HCT116 (cell line): ENCODE results near the gene TDRD9. TPM values are rescaled to one million over a fixed set of nuclear protein-coding genes. Genes with fewer than 3 reads are reported as not detected.

Experiments used
- ATAC-seq: fragments of 200-7000 bp; cut with Tn5 transposase; 2 replicates; pipeline ENCODE4 v1.9.1; 2020; ENCODE audit warnings: mild to moderate bottlenecking, moderate library complexity
- BruUV-seq: library from RNA; stranded (reverse); fragments of 400-500 nt; replicated peaks from 2 replicates; lab custom pipeline; 2021; lab: Mats Ljungman, UMichigan
- CTCF ChIA-PET: fragments of 300-600 bp; sonication (Branson Sonifier 250); formaldehyde crosslinking; loops from one replicate; lab custom pipeline; 2021; ENCODE audit warnings: antibody characterized with exemption; lab: Charles Lee
- POLR2A ChIA-PET: fragments of 300-600, 350-600 bp; sonication (Branson Sonifier 250); formaldehyde crosslinking; loops from one replicate; lab custom pipeline; 2021; ENCODE audit warnings: antibody characterized with exemption; lab: Charles Lee
- RAD21 ChIA-PET, 2 experiments: fragments of 300-600 bp; sonication (Branson Sonifier 250); formaldehyde crosslinking; loops; one replicate each; lab custom pipeline; 2023; ENCODE audit warnings: low total read pairs in 2 of 2; ENCODE audit not compliant: uncharacterized antibody in 2 of 2, unreplicated experiment in 2 of 2, low non-redundant PET in 1 of 2; lab: Charles Lee
- DNase-seq: peaks from one replicate; pipeline ENCODE4 v3.0.0-alpha.2; 2010; ENCODE audit warnings: low read depth, low spot score
- H2AFZ ChIP-seq: fragments of 200-600 bp; shearing (Covaris generic), sonication (generic); 2 replicates; pipeline ENCODE4 v1.6.1; 2017; ENCODE audit warnings: low read depth, mixed run types, mixed read lengths, antibody characterized with exemption, low read length; ENCODE audit not compliant: poor library complexity, severe bottlenecking
- H3K27ac ChIP-seq: 2 replicates; pipeline ENCODE4 v1.5.1; 2012; ENCODE audit warnings: low read depth, low read length
- H3K27me3 ChIP-seq: fragments of 200-600 bp; sonication (generic); 2 replicates; pipeline ENCODE4 v1.6.1; 2016; ENCODE audit warnings: mixed run types, low read length, mixed read lengths; ENCODE audit not compliant: insufficient read depth
- H3K36me3 ChIP-seq, 2 experiments: fragments of 200-500 bp in 1 of 2; fragments of 200-600 bp in 1 of 2; sonication (Bioruptor generic) in 1 of 2; sonication (generic) in 1 of 2; 2 replicates each; pipeline versions ENCODE4 v1.5.1 to v1.6.1; 2014 to 2016; ENCODE audit warnings: low read length in 2 of 2, inconsistent platforms in 1 of 2, mixed read lengths in 1 of 2, mixed run types in 1 of 2; ENCODE audit not compliant: insufficient read depth in 2 of 2, control insufficient read depth in 1 of 2
- H3K4me1 ChIP-seq, 2 experiments: fragments of 200-600 bp in 1 of 2; sonication (generic) in 1 of 2; 2 replicates each; pipeline versions ENCODE4 v1.5.1 to v1.6.1; 2012 to 2017; ENCODE audit warnings: low read length in 2 of 2, inconsistent platforms in 1 of 2, mild to moderate bottlenecking in 1 of 2, mixed read lengths in 1 of 2, mixed run types in 1 of 2, moderate library complexity in 1 of 2; ENCODE audit not compliant: insufficient read depth in 2 of 2, control insufficient read depth in 1 of 2
- H3K4me2 ChIP-seq: fragments of 200-600 bp; sonication (generic); 2 replicates; pipeline ENCODE4 v1.6.1; 2017; ENCODE audit warnings: mixed run types, low read length, mixed read lengths
- H3K4me3 ChIP-seq, 2 experiments: fragments of 200-600 bp in 1 of 2; sonication (generic) in 1 of 2; replicated peaks in 1 of 2; 2 replicates each; pipeline ENCODE4 v1.5.1; 2011 to 2016; ENCODE audit warnings: low read length in 2 of 2, control low read depth in 1 of 2, low read depth in 1 of 2, mild to moderate bottlenecking in 1 of 2, mixed read lengths in 1 of 2, mixed run types in 1 of 2
- H3K79me2 ChIP-seq: fragments of 200-600 bp; sonication (generic); 2 replicates; pipeline ENCODE4 v1.6.1; 2017; ENCODE audit warnings: mild to moderate bottlenecking, mixed run types, low read length, moderate library complexity, mixed read lengths; ENCODE audit not compliant: insufficient read depth
- H3K9ac ChIP-seq: fragments of 200-600 bp; sonication (generic); 2 replicates; pipeline ENCODE4 v1.6.1; 2016; ENCODE audit warnings: low read length, mixed read lengths
- H3K9me2 ChIP-seq: fragments of 200-600 bp; sonication (generic), shearing (Covaris generic); 2 replicates; pipeline ENCODE4 v1.6.1; 2017; ENCODE audit warnings: mixed run types, mild to moderate bottlenecking, moderate library complexity; ENCODE audit not compliant: insufficient read depth
- H3K9me3 ChIP-seq, 2 experiments: fragments of 200-500 bp in 1 of 2; fragments of 200-600 bp in 1 of 2; sonication (Bioruptor generic) in 1 of 2; sonication (generic) in 1 of 2; 2 replicates each; pipeline ENCODE4 v1.6.1; 2014 to 2017; ENCODE audit warnings: low read length in 2 of 2, mixed read lengths in 2 of 2, inconsistent platforms in 1 of 2, low read depth in 1 of 2, mild to moderate bottlenecking in 1 of 2, mixed run types in 1 of 2, moderate library complexity in 1 of 2; ENCODE audit not compliant: control insufficient read depth in 1 of 2, insufficient read depth in 1 of 2
- H4K20me1 ChIP-seq: fragments of 200-600 bp; sonication (generic), shearing (Covaris generic); 2 replicates; pipeline ENCODE4 v1.6.1; 2017; ENCODE audit warnings: mixed run types, mild to moderate bottlenecking, moderate library complexity; ENCODE audit not compliant: insufficient read depth
- CBX3 ChIP-seq: IDR thresholded peaks from 2 replicates; pipeline ENCODE4 v1.6.1; 2012; ENCODE audit warnings: low read depth
- CEBPB ChIP-seq: IDR thresholded peaks from 2 replicates; pipeline ENCODE4 v1.6.1; 2012; ENCODE audit warnings: low read depth
- EGR1 ChIP-seq: IDR thresholded peaks from 2 replicates; pipeline ENCODE4 v1.6.1; 2012; ENCODE audit warnings: low read depth
- EZH2phosphoT487 ChIP-seq: fragments of 200-600 bp; IDR thresholded peaks from 2 replicates; pipeline ENCODE4 v1.6.1; 2018; ENCODE audit warnings: antibody characterized with exemption, borderline replicate concordance
- FOSL1 ChIP-seq: IDR thresholded peaks from 2 replicates; pipeline ENCODE4 v1.6.1; 2012; ENCODE audit warnings: low read depth
- POLR2A ChIP-seq: IDR thresholded peaks from 2 replicates; pipeline ENCODE4 v1.7.0; 2011; ENCODE audit warnings: borderline replicate concordance; ENCODE audit not compliant: insufficient read depth, insufficient read length; ENCODE audit errors: extremely low read depth
- POLR2AphosphoS5 ChIP-seq: IDR thresholded peaks from 2 replicates; pipeline ENCODE4 v1.6.1; 2011; ENCODE audit warnings: mild to moderate bottlenecking, low read depth, low read length, moderate library complexity
- SRF ChIP-seq: IDR thresholded peaks from 2 replicates; pipeline ENCODE4 v1.6.1; 2012; ENCODE audit warnings: low read depth
- TCF7L2 ChIP-seq: IDR thresholded peaks from 2 replicates; pipeline ENCODE4 v1.7.0; 2011; ENCODE audit warnings: borderline replicate concordance, inconsistent platforms; ENCODE audit not compliant: insufficient read depth, insufficient read length; ENCODE audit errors: extremely low read depth
- YY1 ChIP-seq: IDR thresholded peaks from 2 replicates; pipeline ENCODE4 v1.6.1; 2011; ENCODE audit warnings: low read length, low read depth, moderate library complexity, mild to moderate bottlenecking; ENCODE audit not compliant: insufficient replicate concordance; ENCODE audit errors: extremely low read depth
- ZNF274 ChIP-seq: fragments of 200-500 bp; sonication (Bioruptor generic); IDR thresholded peaks from 2 replicates; pipeline ENCODE4 v1.6.1; 2014; ENCODE audit warnings: mild to moderate bottlenecking, low read depth, low read length, inconsistent platforms
- intact Hi-C: fragments of 100-400 bp; cut with micrococcal nuclease; formaldehyde crosslinking; loops from 2 replicates; pipeline ENCODE4 v1.10.0; 2022
- total RNA-seq: library from RNA; stranded (reverse); gene quantifications from one replicate; pipeline ENCODE4 v1.2.1, GENCODE V29; 2021; ENCODE audit not compliant: unreplicated experiment
- TF ChIP-seq, protein P1 (sequence below): IDR thresholded peaks from 2 replicates; pipeline ENCODE4 v1.6.1; 2012
- TF ChIP-seq, protein P2 (sequence below): IDR thresholded peaks from 2 replicates; pipeline ENCODE4 v1.6.1; 2011; ENCODE audit warnings: mild to moderate bottlenecking, low read length, moderate library complexity; ENCODE audit not compliant: insufficient replicate concordance; ENCODE audit errors: extremely low read depth
- TF ChIP-seq, protein P3 (sequence below): IDR thresholded peaks from 2 replicates; pipeline ENCODE4 v1.6.1; 2012
- TF ChIP-seq, protein P4 (sequence below): IDR thresholded peaks from 2 replicates; pipeline ENCODE4 v1.6.1; 2012; ENCODE audit warnings: low read depth

TDRD9 gene
- total RNA-seq, 1 experiment from 2014 or later, result not detected

DNA sequence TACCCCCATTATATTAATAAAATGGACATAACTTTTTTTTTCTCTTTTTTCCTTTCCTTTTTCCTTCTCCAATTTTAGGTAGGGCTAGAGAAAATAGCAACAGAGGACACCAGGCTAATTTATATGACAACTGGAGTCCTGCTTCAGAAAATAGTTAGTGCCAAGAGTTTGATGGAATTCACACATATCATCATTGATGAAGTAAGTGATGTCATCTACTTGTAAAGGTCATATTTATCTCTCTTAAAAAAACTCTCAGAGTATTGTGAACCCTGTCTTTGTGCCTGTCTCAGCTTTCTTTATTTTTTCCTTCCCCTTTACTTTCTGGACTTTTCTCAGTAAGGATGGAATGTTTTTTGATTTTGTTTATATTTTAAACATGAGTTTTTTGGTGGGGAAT, 38.4 kb downstream of the TDRD9 start:
- Histone ChIP-seq H3K27me3 (no peaks in the 10 kb centered on the region), H3K79me2 (no peaks in the 10 kb centered on the region), H3K36me3 (no peaks in the 10 kb centered on the region), H3K9me3 (no peaks in the 10 kb centered on the region), H3K27ac (no peak overlapping the region), H3K4me2 (no peak overlapping the region), H3K4me1 (no peaks in the 10 kb centered on the region), H4K20me1 (no peaks in the 10 kb centered on the region), H3K9ac (no peak overlapping the region), H3K9me2 (no peaks in the 10 kb centered on the region), H3K4me3 (no peak overlapping the region), H2AFZ (no peak overlapping the region)
- DNase-seq (no peak), ATAC-seq (no peak)
- TF ChIP-seq CEBPB, result no peak
- no peak for TF ChIP-seq POLR2A
- no peak for TF ChIP-seq POLR2AphosphoS5
- TF ChIP-seq TCF7L2, result no peak
- TF ChIP-seq CBX3, result no peak
- ChIA-PET POLR2A (no interaction called here), RAD21 (no interaction called here), CTCF (no interaction called here)
- no TSS peak for BruUV-seq
- intact Hi-C loops, result no loop called here

DNA sequence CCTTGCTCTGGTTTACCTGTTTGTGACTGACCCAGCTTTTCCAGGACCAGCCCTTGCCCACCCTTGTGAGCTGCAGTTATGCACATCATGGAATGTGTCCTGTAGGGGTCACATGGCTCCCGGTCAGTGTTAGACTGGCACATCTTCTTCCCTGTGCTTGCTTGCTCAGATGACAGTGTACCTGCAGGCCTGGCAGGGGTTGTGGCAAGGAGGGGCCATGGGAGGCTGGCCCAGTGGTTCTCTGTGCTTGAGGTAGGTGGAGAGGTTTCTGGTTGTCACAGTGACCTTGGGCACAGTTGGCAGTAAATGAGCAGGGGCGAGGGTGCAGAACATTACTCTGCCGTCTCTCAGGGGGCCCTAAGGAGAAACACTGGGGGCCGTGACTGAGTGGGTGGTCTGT, 41.7 kb downstream of the TDRD9 start:
- no peaks in the 10 kb centered on the region for H4K20me1 ChIP-seq
- no peaks in the 10 kb centered on the region for H3K36me3 ChIP-seq
- H3K4me3 ChIP-seq, result no peak overlapping the region
- intact Hi-C loops, result no loop called here
- RAD21 ChIA-PET, result no interaction called here
- no peaks in the 10 kb centered on the region for H3K79me2 ChIP-seq
- DNase-seq, result no peak
- no peak overlapping the region for H3K27ac ChIP-seq
- no peaks in the 10 kb centered on the region for H3K27me3 ChIP-seq
- H3K9me3 ChIP-seq, result no peaks in the 10 kb centered on the region
- no peak overlapping the region for H3K4me2 ChIP-seq
- H3K4me1 ChIP-seq, result no peaks in the 10 kb centered on the region; a peak in 1 of 4 replicates
- CTCF ChIA-PET, result no interaction called here
- H2AFZ ChIP-seq, result no peak overlapping the region
- no TSS peak for BruUV-seq
- POLR2A ChIA-PET, result no interaction called here
- H3K9ac ChIP-seq, result no peak overlapping the region
- no peaks in the 10 kb centered on the region for H3K9me2 ChIP-seq
- no peak for ATAC-seq
- TF ChIP-seq FOSL1 (no peak), EGR1 (no peak), POLR2A (no peak), YY1 (no peak), CEBPB (no peak), SRF (no peak), CBX3 (no peak), POLR2AphosphoS5 (no peak), EZH2phosphoT487 (no peak), ZNF274 (no peak)
- TF ChIP-seq, protein P1, sequence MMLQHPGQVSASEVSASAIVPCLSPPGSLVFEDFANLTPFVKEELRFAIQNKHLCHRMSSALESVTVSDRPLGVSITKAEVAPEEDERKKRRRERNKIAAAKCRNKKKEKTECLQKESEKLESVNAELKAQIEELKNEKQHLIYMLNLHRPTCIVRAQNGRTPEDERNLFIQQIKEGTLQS, result no peak
- TF ChIP-seq, protein P2, sequence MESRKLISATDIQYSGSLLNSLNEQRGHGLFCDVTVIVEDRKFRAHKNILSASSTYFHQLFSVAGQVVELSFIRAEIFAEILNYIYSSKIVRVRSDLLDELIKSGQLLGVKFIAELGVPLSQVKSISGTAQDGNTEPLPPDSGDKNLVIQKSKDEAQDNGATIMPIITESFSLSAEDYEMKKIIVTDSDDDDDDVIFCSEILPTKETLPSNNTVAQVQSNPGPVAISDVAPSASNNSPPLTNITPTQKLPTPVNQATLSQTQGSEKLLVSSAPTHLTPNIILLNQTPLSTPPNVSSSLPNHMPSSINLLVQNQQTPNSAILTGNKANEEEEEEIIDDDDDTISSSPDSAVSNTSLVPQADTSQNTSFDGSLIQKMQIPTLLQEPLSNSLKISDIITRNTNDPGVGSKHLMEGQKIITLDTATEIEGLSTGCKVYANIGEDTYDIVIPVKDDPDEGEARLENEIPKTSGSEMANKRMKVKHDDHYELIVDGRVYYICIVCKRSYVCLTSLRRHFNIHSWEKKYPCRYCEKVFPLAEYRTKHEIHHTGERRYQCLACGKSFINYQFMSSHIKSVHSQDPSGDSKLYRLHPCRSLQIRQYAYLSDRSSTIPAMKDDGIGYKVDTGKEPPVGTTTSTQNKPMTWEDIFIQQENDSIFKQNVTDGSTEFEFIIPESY, result no peak
- TF ChIP-seq, protein P3, sequence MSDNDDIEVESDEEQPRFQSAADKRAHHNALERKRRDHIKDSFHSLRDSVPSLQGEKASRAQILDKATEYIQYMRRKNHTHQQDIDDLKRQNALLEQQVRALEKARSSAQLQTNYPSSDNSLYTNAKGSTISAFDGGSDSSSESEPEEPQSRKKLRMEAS, result no peak
- TF ChIP-seq, protein P4, sequence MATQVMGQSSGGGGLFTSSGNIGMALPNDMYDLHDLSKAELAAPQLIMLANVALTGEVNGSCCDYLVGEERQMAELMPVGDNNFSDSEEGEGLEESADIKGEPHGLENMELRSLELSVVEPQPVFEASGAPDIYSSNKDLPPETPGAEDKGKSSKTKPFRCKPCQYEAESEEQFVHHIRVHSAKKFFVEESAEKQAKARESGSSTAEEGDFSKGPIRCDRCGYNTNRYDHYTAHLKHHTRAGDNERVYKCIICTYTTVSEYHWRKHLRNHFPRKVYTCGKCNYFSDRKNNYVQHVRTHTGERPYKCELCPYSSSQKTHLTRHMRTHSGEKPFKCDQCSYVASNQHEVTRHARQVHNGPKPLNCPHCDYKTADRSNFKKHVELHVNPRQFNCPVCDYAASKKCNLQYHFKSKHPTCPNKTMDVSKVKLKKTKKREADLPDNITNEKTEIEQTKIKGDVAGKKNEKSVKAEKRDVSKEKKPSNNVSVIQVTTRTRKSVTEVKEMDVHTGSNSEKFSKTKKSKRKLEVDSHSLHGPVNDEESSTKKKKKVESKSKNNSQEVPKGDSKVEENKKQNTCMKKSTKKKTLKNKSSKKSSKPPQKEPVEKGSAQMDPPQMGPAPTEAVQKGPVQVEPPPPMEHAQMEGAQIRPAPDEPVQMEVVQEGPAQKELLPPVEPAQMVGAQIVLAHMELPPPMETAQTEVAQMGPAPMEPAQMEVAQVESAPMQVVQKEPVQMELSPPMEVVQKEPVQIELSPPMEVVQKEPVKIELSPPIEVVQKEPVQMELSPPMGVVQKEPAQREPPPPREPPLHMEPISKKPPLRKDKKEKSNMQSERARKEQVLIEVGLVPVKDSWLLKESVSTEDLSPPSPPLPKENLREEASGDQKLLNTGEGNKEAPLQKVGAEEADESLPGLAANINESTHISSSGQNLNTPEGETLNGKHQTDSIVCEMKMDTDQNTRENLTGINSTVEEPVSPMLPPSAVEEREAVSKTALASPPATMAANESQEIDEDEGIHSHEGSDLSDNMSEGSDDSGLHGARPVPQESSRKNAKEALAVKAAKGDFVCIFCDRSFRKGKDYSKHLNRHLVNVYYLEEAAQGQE, result no peak
